Activated T-cell treated with anti-CD3 and anti-CD28 coated beads, Interleukin-2, amount 50 U/mL, for 1 hour (primary cell): ENCODE results near the gene KRTAP2-1.
"Not testable (repeated sequence)": the region's sequence is repeated elsewhere in the genome, so short reads cannot be mapped to it uniquely, and the experiment has no call there.

Experiments
- DNase-seq: peaks from one replicate; pipeline ENCODE4 v3.0.0-alpha.2; 2020

Gene KRTAP2-1

GRCh38 chr17:41055130-41055529 lies 8.0 kb upstream of the KRTAP2-1 start, which contains the start of gene KRTAP2-2:
KRTAP2-2 (minus strand) TSS chr17:41055230; CDS start chr17:41055211, 19 bp downstream.
- not testable (repeated sequence) for DNase-seq

GRCh38 chr17:41054556-41054955 lies 7.4 kb upstream of the KRTAP2-1 start:
- DNase-seq: not testable (repeated sequence)

GRCh38 chr17:41054025-41054424 lies 6.9 kb upstream of the KRTAP2-1 start:
- DNase-seq: no peak

GRCh38 chr17:41052566-41052965 lies 5.5 kb upstream of the KRTAP2-1 start:
- DNase-seq: no peak

- no peak for DNase-seq
Measured at GRCh38 chr17:41049110-41049509, 2.0 kb upstream of the KRTAP2-1 start.

- DNase-seq: no peak
Measured at GRCh38 chr17:41048441-41048840, 1.3 kb upstream of the KRTAP2-1 start.

GRCh38 chr17:41042953-41043352 lies 4.2 kb downstream of the KRTAP2-1 start:
- no peak for DNase-seq

GRCh38 chr17:41040783-41041571 lies 6.1 kb downstream of the KRTAP2-1 start, which contains the start of gene KRTAP1-1:
KRTAP1-1 (minus strand) TSS chr17:41041450; CDS start chr17:41041397, 53 bp downstream.
- DNase-seq: not testable (repeated sequence)

- no peak for DNase-seq
Measured at GRCh38 chr17:41037853-41038350, 9.2 kb downstream of the KRTAP2-1 start.

- not testable (repeated sequence) for DNase-seq
Measured at GRCh38 chr17:41034346-41034935, 12.7 kb downstream of the KRTAP2-1 start, which contains the start of gene KRTAP1-3. KRTAP1-3 (minus strand) TSS chr17:41034874; CDS start chr17:41034821, 53 bp downstream.

GRCh38 chr17:41029633-41030245 lies 17.4 kb downstream of the KRTAP2-1 start, which contains the start of gene KRTAP1-4:
KRTAP1-4 (minus strand) TSS chr17:41030195; CDS start chr17:41030078, 117 bp downstream.
- no peak for DNase-seq

- no peak for DNase-seq
Measured at GRCh38 chr17:41026715-41027471, 20.2 kb downstream of the KRTAP2-1 start, which contains the start of gene KRTAP1-5. KRTAP1-5 (minus strand) TSS chr17:41027208; CDS start chr17:41027155, 53 bp downstream.

- DNase-seq: no peak
Measured at GRCh38 chr17:41024697-41025096, 22.4 kb downstream of the KRTAP2-1 start.

- no peak for DNase-seq
Measured at GRCh38 chr17:41020336-41020735, 26.8 kb downstream of the KRTAP2-1 start.

- DNase-seq: no peak
Measured at GRCh38 chr17:41019415-41019814, 27.7 kb downstream of the KRTAP2-1 start.

GRCh38 chr17:41018541-41018940 lies 28.6 kb downstream of the KRTAP2-1 start:
- no peak for DNase-seq

- no peak for DNase-seq
Measured at GRCh38 chr17:41016578-41017215, 30.4 kb downstream of the KRTAP2-1 start.

GRCh38 chr17:41015454-41015853 lies 31.7 kb downstream of the KRTAP2-1 start:
- DNase-seq: no peak

- no peak for DNase-seq
Measured at GRCh38 chr17:41013606-41014005, 33.5 kb downstream of the KRTAP2-1 start.

- DNase-seq: no peak
Measured at GRCh38 chr17:41013181-41013580, 33.9 kb downstream of the KRTAP2-1 start.

GRCh38 chr17:41012326-41013120 lies 34.6 kb downstream of the KRTAP2-1 start:
- DNase-seq: no peak
